IgD-negative memory B cell (primary cell): Measurements from ENCODE around the gene MT1A. TPM values are rescaled to one million over a fixed set of nuclear protein-coding genes. Genes with fewer than 3 reads are reported as not detected.

Experiments
- H3K27ac Mint-ChIP-seq, 3 donors: one replicate each; pipeline ENCODE4 v1.8.0; 2020 to 2022; ENCODE audit warnings: mild to moderate bottlenecking in 3 of 3, mixed read lengths in 3 of 3, moderate library complexity in 1 of 3
- H3K27me3 Mint-ChIP-seq: one replicate; pipeline ENCODE4 v1.8.0; 2021; ENCODE audit warnings: mixed read lengths
- H3K36me3 Mint-ChIP-seq: one replicate; pipeline ENCODE4 v1.8.0; 2020; ENCODE audit warnings: mild to moderate bottlenecking, mixed read lengths
- H3K4me1 Mint-ChIP-seq, 3 donors: one replicate each; pipeline ENCODE4 v1.8.0; 2020 to 2022; ENCODE audit warnings: mixed read lengths in 3 of 3, mild to moderate bottlenecking in 1 of 3
- H3K4me3 Mint-ChIP-seq, 4 donors: one replicate each; pipeline ENCODE4 v1.8.0; 2020 to 2022; ENCODE audit warnings: mild to moderate bottlenecking in 4 of 4, mixed read lengths in 4 of 4, moderate library complexity in 3 of 4
- H3K9me3 Mint-ChIP-seq, 3 donors: one replicate each; pipeline ENCODE4 v1.8.0; 2020 to 2021; ENCODE audit warnings: mixed read lengths in 3 of 3, mild to moderate bottlenecking in 1 of 3
- polyA plus RNA-seq: library from polyadenylated mRNA; unstranded; fragments of 300-500 nt; fragmentation: Illumina TruSeq; gene quantifications from one replicate; pipeline ENCODE4 v1.2.3, GENCODE V29; 2021

Gene MT1A
- polyA plus RNA-seq, 1 donor from 2014 or later = not detected

- Mint-ChIP-seq H3K4me3 (peak within 1 kb of the TSS in 3 of 4 donors; percentile 51 to 60 (median 58)), H3K27me3 (peaks cover 55% of the 10 kb centered on the region), H3K27ac (no peak within 1 kb of the TSS)
Measured at GRCh38 chr16:56632156-56632847, 6.2 kb upstream of the MT1A start, which contains the start of gene MT1M. Gene MT1M, plus strand, starts transcription at chr16:56632659. Its CDS starts 73 bp downstream, at chr16:56632732.

DNA sequence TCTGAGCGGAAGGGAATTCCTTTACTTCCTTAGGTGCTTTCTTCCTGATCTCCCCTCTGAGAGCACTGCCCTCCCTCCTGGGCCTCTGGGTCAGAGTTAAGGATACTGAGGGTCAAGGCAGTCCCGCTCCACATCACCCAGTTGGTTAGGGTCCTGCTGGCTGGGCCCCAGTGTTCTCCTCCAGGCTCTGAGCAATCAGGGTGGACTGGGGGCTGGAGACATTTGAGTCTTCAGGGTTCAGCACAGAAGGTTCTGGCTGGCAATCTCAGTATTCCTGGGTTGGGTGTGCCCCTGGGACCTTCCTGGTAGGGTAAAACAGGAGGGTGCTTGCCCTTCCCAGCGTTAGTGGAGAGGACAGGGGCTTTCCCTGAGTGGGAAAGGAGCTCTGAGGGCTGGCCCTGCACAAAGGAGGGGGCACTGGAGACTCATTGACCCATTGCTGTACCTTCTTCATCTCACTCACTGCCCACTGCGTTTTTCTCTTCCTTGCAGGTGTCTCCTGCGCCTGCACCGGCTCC lies 5.6 kb upstream of the MT1A start:
- Mint-ChIP-seq H3K27me3 (peaks cover 61% of the 10 kb centered on the region), H3K4me3 (peak overlapping the region in 2 of 4 donors; percentile 45 to 55), H3K36me3 (no peaks in the 10 kb centered on the region)

More at GRCh38 chr16:56632156-56632847, 6.2 kb upstream of the MT1A start, which contains the start of gene MT1M:
- Mint-ChIP-seq H3K36me3 (no peaks in the 10 kb centered on the region), H3K9me3 (no peaks in the 10 kb centered on the region), H3K4me1 (peaks cover 9 to 21% (median 11%) of the 10 kb centered on the region in 3 donors)

DNA sequence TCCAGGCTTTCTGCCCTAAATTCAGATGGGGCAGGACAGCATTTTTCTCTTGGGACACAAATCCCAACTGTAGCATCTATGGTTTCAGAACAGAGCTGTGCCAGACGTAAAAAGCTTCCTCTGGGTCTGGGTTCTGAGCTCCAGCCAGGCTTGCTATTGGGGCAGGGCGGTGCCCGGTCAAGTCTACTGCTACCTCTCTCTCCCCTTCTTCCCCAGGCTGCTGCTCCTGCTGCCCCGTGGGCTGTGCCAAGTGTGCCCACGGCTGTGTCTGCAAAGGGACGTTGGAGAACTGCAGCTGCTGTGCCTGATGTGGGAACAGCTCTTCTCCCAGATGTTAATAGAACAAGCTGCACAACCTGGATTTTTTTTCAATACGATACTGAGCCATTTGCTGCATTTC lies 4.9 kb upstream of the MT1A start:
- Mint-ChIP-seq H3K36me3 (no peaks in the 10 kb centered on the region), H3K4me1 (peaks cover 11 to 26% (median 13%) of the 10 kb centered on the region in 3 donors), H3K27ac (no peak overlapping the region), H3K4me3 (no peak overlapping the region), H3K9me3 (no peaks in the 10 kb centered on the region), H3K27me3 (peaks cover 65% of the 10 kb centered on the region)

More for the DNA sequence above, 5.6 kb upstream of the MT1A start:
- Mint-ChIP-seq H3K9me3 (no peaks in the 10 kb centered on the region), H3K4me1 (peaks cover 11 to 24% (median 11%) of the 10 kb centered on the region in 3 donors), H3K27ac (no peak overlapping the region)

DNA sequence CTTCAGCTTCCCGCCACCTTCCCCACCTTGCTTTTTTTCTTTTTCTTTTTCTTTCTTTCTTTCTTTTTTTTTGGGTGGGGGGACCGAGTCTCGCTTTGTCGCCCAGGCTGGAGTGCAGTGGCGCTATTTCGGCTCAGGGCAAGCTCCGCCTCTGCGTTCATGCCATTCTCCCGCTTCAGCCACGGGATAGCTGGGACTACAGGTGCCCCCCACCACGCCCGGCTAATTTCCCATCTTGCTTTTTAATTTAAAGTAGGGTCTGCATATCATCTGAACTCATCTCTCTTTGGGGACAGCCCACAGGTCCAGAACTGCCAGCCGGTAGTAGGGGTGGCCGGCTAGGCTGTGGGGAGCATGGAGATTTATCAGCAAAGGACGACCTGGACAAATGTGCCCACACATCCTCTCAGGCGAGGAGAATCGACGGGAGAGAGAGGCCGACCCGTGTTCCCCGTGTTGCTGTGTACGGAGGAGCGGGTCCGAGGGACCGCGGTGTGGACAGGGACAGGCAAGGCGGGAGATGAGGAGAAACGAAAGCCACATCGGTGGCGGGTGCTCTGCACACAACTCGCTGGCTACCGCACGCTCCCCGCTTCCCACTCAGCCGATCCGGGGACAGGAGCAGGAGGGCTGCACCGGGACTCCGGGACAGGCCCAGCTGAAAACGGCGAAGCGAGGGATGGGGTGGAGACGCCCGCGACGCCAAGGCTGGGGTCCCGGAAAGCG lies 3.6 kb upstream of the MT1A start:
- peaks cover 77% of the 10 kb centered on the region for H3K27me3 Mint-ChIP-seq
- H3K36me3 Mint-ChIP-seq = no peaks in the 10 kb centered on the region
- no peaks in the 10 kb centered on the region for H3K9me3 Mint-ChIP-seq
- H3K4me3 Mint-ChIP-seq = peak overlapping the region in 3 of 4 donors; percentile 26 to 66 (median 65)
- H3K4me1 Mint-ChIP-seq = peaks cover 11 to 25% (median 13%) of the 10 kb centered on the region in 3 donors
- H3K27ac Mint-ChIP-seq = no peak overlapping the region

- Mint-ChIP-seq H3K36me3 (no peaks in the 10 kb centered on the region), H3K27me3 (peaks cover 82% of the 10 kb centered on the region), H3K4me1 (peaks cover 5 to 19% (median 9%) of the 10 kb centered on the region in 3 donors), H3K27ac (no peak overlapping the region), H3K9me3 (no peaks in the 10 kb centered on the region), H3K4me3 (peak overlapping the region in 2 of 4 donors; percentile 70 to 71)
Measured at GRCh38 chr16:56635441-56635967, 3.0 kb upstream of the MT1A start.

DNA sequence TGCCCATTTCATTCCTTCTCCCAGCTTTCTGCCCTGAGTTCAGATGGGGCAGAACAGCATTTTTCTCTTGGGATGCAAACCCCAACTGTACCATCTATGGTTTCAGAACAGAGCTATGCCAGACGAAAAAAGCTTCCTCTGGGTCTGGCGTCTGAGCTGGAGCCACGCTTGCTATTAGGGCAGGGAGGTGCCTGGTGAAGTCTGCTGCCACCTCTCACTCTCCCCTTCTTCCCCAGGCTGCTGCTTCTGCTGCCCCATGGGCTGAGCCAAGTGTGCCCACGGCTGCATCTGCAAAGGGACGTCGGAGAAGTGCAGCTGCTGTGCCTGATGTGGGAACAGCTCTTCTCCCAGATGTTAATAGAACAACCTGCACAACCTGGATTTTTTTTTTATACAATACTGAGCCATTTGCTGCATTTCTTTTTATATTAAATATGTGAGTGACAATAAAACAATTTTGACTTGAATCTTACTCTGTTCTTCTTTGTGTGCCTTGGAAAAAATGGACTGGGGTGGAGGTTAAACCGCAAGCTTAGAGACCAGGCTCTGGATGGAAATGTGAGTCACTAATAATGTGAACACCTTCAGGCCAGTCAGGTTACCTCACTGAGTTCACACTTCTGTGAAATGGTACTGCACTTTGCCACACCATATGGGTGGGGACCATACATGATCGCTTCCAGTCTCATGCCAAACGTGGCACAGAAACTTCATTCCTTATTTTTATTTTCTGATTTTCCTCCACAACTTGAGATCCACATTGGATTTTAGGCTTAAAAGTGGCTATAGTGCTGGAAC lies 1.7 kb upstream of the MT1A start:
- Mint-ChIP-seq H3K27me3 (peaks cover 82% of the 10 kb centered on the region), H3K9me3 (no peaks in the 10 kb centered on the region), H3K4me1 (peaks cover 5 to 16% (median 9%) of the 10 kb centered on the region in 3 donors), H3K27ac (no peak overlapping the region), H3K36me3 (no peaks in the 10 kb centered on the region), H3K4me3 (no peak overlapping the region)

GRCh38 chr16:56639045-56639444 lies 579 bp downstream of the MT1A start:
- peak overlapping the region in 1 of 4 donors; percentile 68 for H3K4me3 Mint-ChIP-seq
- peaks cover 11 to 21% (median 15%) of the 10 kb centered on the region in 3 donors for H3K4me1 Mint-ChIP-seq
- H3K27me3 Mint-ChIP-seq = peaks cover 61% of the 10 kb centered on the region

DNA sequence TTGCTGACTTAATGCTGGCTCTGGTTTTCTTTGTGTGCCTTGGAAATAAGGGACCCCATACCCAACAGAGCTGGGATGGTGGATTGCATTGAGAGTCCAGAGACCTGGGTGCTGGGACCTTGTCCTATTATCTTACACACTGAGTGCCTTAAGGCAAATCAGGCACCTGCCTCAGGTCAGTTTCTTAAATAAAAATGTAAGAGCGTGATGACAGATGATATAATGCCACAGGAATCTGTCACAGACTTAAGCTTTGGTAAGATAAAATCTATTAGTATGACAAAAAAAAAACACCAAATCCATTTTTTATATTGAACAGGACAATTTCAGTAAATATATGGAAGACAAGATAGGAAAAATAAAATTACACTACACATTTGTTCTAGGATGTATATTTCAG lies 1.6 kb downstream of the MT1A start:
- no peak overlapping the region for H3K4me3 Mint-ChIP-seq
- no peaks in the 10 kb centered on the region for H3K9me3 Mint-ChIP-seq
- peaks cover 54% of the 10 kb centered on the region for H3K27me3 Mint-ChIP-seq
- H3K36me3 Mint-ChIP-seq = no peaks in the 10 kb centered on the region
- H3K4me1 Mint-ChIP-seq = peaks cover 7 to 18% (median 13%) of the 10 kb centered on the region in 3 donors
- H3K27ac Mint-ChIP-seq = no peak overlapping the region

More at GRCh38 chr16:56639045-56639444, 579 bp downstream of the MT1A start:
- Mint-ChIP-seq H3K36me3 (no peaks in the 10 kb centered on the region), H3K27ac (no peak overlapping the region), H3K9me3 (no peaks in the 10 kb centered on the region)

- peaks cover 54% of the 10 kb centered on the region for H3K27me3 Mint-ChIP-seq
- no peaks in the 10 kb centered on the region for H3K9me3 Mint-ChIP-seq
- no peak overlapping the region for H3K27ac Mint-ChIP-seq
- peaks cover 7 to 14% (median 13%) of the 10 kb centered on the region in 3 donors for H3K4me1 Mint-ChIP-seq
- H3K4me3 Mint-ChIP-seq = no peak overlapping the region
- H3K36me3 Mint-ChIP-seq = no peaks in the 10 kb centered on the region
Measured at GRCh38 chr16:56641166-56641565, 2.7 kb downstream of the MT1A start.

GRCh38 chr16:56643080-56643778 lies 4.8 kb downstream of the MT1A start:
- H3K9me3 Mint-ChIP-seq = no peaks in the 10 kb centered on the region
- peak overlapping the region; percentile 58 to 86 (median 76) for H3K4me3 Mint-ChIP-seq
- H3K36me3 Mint-ChIP-seq = no peaks in the 10 kb centered on the region
- H3K27ac Mint-ChIP-seq = peak overlapping the region in 1 of 3 donors; percentile 57
- peaks cover 44% of the 10 kb centered on the region for H3K27me3 Mint-ChIP-seq
- peaks cover 7 to 10% (median 8%) of the 10 kb centered on the region in 3 donors for H3K4me1 Mint-ChIP-seq

DNA sequence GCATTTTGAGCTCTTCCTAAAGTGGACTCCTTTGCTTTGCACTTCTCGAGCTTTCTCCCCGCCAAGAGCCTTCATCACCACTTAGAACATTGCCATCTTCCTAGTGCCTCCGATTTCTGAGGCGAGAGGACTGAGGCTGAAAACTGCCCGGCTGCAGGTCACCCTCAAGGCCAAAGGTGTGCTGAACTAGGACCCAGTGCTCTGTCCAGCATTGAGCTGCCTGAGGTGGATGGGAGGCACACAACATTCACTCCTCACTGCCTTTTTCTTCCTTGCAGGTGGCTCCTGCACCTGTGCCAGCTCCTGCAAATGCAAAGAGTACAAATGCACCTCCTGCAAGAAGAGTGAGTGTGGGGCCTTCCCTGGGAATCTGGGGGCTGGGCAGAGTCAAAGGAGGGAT lies 5.4 kb downstream of the MT1A start:
- H3K36me3 Mint-ChIP-seq = no peaks in the 10 kb centered on the region
- H3K9me3 Mint-ChIP-seq = no peaks in the 10 kb centered on the region
- H3K4me3 Mint-ChIP-seq = peak overlapping the region; percentile 57 to 86 (median 76)
- peaks cover 7 to 10% (median 8%) of the 10 kb centered on the region in 3 donors for H3K4me1 Mint-ChIP-seq
- peak overlapping the region in 2 of 3 donors; percentile 23 to 57 for H3K27ac Mint-ChIP-seq
- peaks cover 41% of the 10 kb centered on the region for H3K27me3 Mint-ChIP-seq

- Mint-ChIP-seq H3K27me3 (peaks cover 29% of the 10 kb centered on the region), H3K36me3 (no peaks in the 10 kb centered on the region), H3K4me3 (peak overlapping the region in 1 of 4 donors; percentile 45), H3K4me1 (peaks cover 7 to 10% (median 8%) of the 10 kb centered on the region in 3 donors), H3K27ac (no peak overlapping the region), H3K9me3 (no peaks in the 10 kb centered on the region)
Measured at GRCh38 chr16:56645311-56645710, 6.8 kb downstream of the MT1A start.

DNA sequence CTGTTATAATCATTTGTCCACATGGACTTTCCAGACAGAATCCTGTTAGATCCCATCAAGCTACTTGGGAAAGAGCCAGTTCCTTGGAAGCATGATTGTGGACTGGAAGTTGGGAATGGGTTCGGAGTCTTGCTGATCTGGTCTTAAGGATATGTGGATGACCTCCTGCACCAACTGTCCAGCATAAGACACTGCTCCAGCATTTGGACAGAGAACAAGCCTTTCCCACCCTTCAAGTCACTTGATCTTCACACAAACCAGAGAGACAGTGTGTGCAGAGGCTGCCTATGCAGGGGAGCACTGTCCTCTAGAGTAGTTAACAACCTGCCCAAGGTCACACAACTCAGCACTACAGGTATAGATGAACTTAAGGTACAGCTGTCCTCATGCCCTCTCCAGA lies 7.4 kb downstream of the MT1A start:
- H3K27me3 Mint-ChIP-seq = peaks cover 25% of the 10 kb centered on the region
- H3K36me3 Mint-ChIP-seq = no peaks in the 10 kb centered on the region
- H3K4me1 Mint-ChIP-seq = peaks cover 7 to 10% (median 8%) of the 10 kb centered on the region in 3 donors
- H3K4me3 Mint-ChIP-seq = no peak overlapping the region
- no peak overlapping the region for H3K27ac Mint-ChIP-seq
- H3K9me3 Mint-ChIP-seq = no peaks in the 10 kb centered on the region
